ENCODE results near the gene SORCS2. TPM values are rescaled to one million over a fixed set of nuclear protein-coding genes. Genes with fewer than 3 reads are reported as not detected.

SORCS2 gene
- total and polyA plus RNA-seq, 2 of the 13 experiments (the other 11 are each of a cell fraction or from before 2014, with no cell fraction given): 0.82 to 1.0 TPM

- TF ChIP-seq TFDP1 (CRISPR knock-in tag; IDR thresholded peaks at IDR 0.05; ENCODE audit: borderline replicate concordance): no peak
- no peak for TF ChIP-seq MIXL1 (CRISPR knock-in tag; IDR thresholded peaks at IDR 0.05)
- TF ChIP-seq ERF (CRISPR knock-in tag; IDR thresholded peaks at IDR 0.05): 0 out of 2 replicates have a peak, but pooled peaks have one; percentile 23
- TF ChIP-seq SSRP1 (CRISPR knock-in tag; IDR thresholded peaks at IDR 0.05): no peak
- TF ChIP-seq KLF12 (CRISPR knock-in tag; IDR thresholded peaks at IDR 0.05; ENCODE audit: borderline replicate concordance): no peak
- TF ChIP-seq ZFX (CRISPR knock-in tag; IDR thresholded peaks at IDR 0.05; ENCODE audit: low read depth): peak; percentile 55
- no peak for TF ChIP-seq SOX6 (IDR thresholded peaks at IDR 0.05)
- 0 out of 2 replicates have a peak, but pooled peaks have one; percentile 11 for TF ChIP-seq SOX6 (CRISPR knock-in tag; IDR thresholded peaks at IDR 0.05)
- peak; percentile 25; the same call in 1 of the 2 replicates for TF ChIP-seq RXRB (CRISPR knock-in tag; IDR thresholded peaks at IDR 0.05; ENCODE audit: borderline replicate concordance)
- no peak for TF ChIP-seq GPBP1L1 (CRISPR knock-in tag; IDR thresholded peaks at IDR 0.05)
- TF ChIP-seq HCFC1 (IDR thresholded peaks at IDR 0.05; ENCODE audit: low read depth, low read length): no peak
- no peak for TF ChIP-seq STAG1 (CRISPR knock-in tag; IDR thresholded peaks at IDR 0.05)
- TF ChIP-seq GTF3A (CRISPR knock-in tag; conservative IDR thresholded peaks at IDR 0.05): no peak
- 0 out of 2 replicates have a peak, but pooled peaks have one; percentile 37 for TF ChIP-seq NCOA2 (CRISPR knock-in tag; IDR thresholded peaks at IDR 0.05)
- TF ChIP-seq ZNF10 (CRISPR knock-in tag; IDR thresholded peaks at IDR 0.05; ENCODE audit: borderline replicate concordance, low read depth): no peak
- no peak for TF ChIP-seq GTF2F1 (IDR thresholded peaks at IDR 0.05; ENCODE audit: low read length)
- peak; percentile 67 for TF ChIP-seq HNF4A (CRISPR knock-in tag; IDR thresholded peaks at IDR 0.05)
- TF ChIP-seq ZNF879 (CRISPR knock-in tag; IDR thresholded peaks at IDR 0.05): no peak
- TF ChIP-seq IKZF5 (CRISPR knock-in tag; IDR thresholded peaks at IDR 0.05): 0 out of 2 replicates have a peak, but pooled peaks have one; percentile 31
- TF ChIP-seq ZNF225 (CRISPR knock-in tag; IDR thresholded peaks at IDR 0.05): no peak
- TF ChIP-seq HNRNPUL1 (IDR thresholded peaks at IDR 0.05; ENCODE audit: low read depth, low read length): no peak
- TF ChIP-seq GATAD2A (CRISPR knock-in tag; IDR thresholded peaks at IDR 0.05): peak; percentile 53
- no peak for TF ChIP-seq CREB1 (IDR thresholded peaks at IDR 0.05)
- no peak for TF ChIP-seq CREB1 (CRISPR knock-in tag; IDR thresholded peaks at IDR 0.05)
- TF ChIP-seq PATZ1 (CRISPR knock-in tag; IDR thresholded peaks at IDR 0.05): peak; percentile 15; the same call in 1 of the 2 replicates
- TF ChIP-seq EEA1 (CRISPR knock-in tag; IDR thresholded peaks at IDR 0.05; ENCODE audit: borderline replicate concordance): no peak
- TF ChIP-seq NCOR1 (IDR thresholded peaks at IDR 0.05; ENCODE audit: borderline replicate concordance, low read length): no peak
Measured at GRCh38 chr4:7166981-7167700, 25.2 kb upstream of the SORCS2 start (continued).
